DMS153 treated with DMSO at 0.1 percent for 48 hours (cell line): ENCODE data around the gene FASN.
A peak's percentile ranks its signal among the peaks of the same experiment; 100 is the strongest.

Source experiments
- DNase-seq: peaks from one replicate; lab custom pipeline; 2025; ENCODE audit not compliant: unreplicated experiment; lab: John Stamatoyannopoulos, UW

FASN gene

GRCh38 chr17:82078433-82078832 is 19.6 kb downstream of the FASN start:
- DNase-seq = no peak

DNA sequence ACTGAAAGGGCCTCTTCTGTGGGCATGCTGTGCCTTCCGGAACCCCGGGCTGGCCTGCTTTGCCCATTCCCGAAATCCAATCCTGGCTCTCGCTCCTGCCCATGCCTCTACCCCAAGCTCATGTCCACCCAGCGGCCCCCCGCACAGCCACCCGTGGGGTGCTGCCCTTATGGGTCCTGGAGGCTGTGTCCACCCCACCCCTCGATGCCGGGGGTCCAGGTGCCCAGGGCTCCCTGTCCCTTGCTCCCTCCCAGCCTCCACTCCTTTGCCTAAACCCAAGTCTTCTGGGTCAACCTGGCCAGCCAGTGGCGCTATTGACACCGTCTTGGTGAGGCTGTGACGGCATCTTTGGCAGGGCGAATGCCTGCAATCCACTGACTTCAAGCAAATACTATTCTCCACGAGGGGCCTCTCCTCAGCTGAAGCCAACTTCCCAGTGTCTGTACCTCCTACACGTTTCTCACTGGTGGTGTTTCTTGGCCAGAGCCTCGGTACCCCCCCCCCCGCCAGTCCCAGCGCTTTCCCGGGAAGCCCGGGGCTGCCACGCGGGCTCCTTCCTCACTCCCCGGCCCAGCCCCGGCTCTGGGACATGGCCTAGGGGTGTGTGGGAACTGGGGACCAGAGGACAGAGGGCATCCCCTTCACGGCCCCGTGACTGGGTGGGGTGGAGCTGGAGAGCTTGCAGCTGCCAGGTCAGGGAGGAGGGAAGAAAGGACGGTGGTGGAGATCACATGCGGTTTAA is 20.2 kb downstream of the FASN start:
- no peak for DNase-seq

GRCh38 chr17:82076785-82077591 is 21.0 kb downstream of the FASN start:
- DNase-seq = no peak

- no peak for DNase-seq
Observed at GRCh38 chr17:82076018-82076784, 21.8 kb downstream of the FASN start.

GRCh38 chr17:82073446-82073845 is 24.6 kb downstream of the FASN start:
- no peak for DNase-seq

DNA sequence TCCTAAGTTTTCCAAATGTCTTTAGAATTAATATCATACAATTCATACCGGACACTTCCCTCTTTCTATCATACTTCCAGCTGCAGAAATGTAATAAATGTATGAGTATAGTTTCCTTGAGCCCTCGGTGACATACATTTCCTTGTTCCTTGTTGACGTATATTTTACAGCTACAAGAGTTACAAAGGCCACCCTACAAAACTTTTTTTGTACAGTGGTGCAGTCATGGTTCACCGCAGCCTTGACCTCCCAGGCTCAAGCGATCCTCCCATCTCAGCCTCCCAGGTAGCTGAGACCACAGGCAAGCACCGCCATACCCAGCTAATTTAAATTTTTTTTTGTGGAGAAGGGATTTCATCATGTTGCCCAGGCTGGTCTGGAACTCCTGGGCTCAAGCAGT is 25.2 kb downstream of the FASN start:
- DNase-seq = no peak

DNA sequence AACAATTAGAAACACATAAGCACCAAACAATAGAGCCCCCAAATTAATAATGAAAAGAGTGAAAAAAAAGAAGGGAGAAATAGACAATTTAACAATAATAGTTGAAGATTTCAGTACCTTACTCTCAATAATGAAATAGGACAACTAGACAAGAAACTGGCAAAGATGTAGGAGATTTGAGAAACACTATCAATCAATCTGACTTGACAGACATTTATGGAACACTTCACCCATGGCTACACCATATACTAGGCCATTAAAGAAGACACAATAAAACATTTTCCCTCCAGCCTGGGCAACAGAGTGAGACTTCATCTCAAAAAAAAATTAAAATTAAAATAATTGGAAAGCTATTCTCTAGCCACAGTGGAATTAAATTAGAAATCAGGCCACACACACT is 27.4 kb downstream of the FASN start:
- no peak for DNase-seq

- DNase-seq = no peak
Observed at GRCh38 chr17:82065638-82066303, 32.3 kb downstream of the FASN start, which contains the start of gene DUS1L. Gene DUS1L, minus strand, starts transcription at chr17:82065804. Its CDS starts 745 bp downstream, at chr17:82065059.

DNA sequence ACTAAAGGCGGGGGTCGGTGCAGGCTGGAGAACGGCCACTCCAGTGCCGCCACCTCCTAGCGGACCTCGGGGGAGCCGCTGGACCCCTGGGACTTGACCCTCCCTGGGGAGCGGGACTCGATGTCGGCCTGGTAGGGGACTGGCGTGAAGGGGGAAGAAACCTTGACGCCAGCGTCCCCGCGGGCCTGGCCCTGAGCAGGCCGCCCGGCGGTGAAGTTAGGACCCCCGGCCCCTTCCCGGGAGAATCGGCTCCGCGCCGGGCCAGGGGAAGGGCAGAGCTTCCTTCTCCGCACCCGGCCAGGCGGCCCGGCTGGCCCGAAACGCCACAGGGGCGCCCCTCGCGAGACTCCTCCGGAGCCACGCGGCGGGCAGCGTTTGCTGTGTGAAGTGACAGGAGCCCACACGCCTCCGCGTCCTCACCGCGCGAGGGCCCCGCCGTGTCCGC is 32.8 kb downstream of the FASN start:
- no peak for DNase-seq

GRCh38 chr17:82064433-82065192 is 33.4 kb downstream of the FASN start:
- peak; percentile 6 for DNase-seq

- no peak for DNase-seq
Observed at GRCh38 chr17:82063424-82064415, 34.3 kb downstream of the FASN start.

GRCh38 chr17:82062984-82063368 is 35.1 kb downstream of the FASN start:
- no peak for DNase-seq

- no peak for DNase-seq
Observed at GRCh38 chr17:82062076-82062983, 35.7 kb downstream of the FASN start.

GRCh38 chr17:82061047-82061925 is 36.8 kb downstream of the FASN start:
- DNase-seq = no peak

DNA sequence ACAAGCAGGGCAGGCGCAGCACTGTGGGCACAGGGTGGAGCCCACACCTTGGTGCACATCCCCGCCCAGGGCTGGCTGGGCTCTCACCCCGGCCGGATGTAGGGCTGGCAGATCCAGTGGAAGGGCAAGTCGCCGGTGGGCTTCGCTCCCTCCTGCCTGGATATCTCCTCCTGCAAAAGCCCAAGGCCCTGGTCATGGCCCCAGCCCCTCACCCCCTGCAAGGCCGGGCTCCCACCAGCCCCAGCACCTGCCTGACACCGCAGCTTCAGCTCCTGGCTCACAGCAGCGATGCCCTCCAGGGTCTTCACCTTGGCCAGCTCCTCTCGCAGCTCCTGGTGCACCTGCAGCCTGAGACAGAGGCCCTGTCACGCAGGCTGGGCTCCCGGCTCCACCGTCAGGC is 37.4 kb downstream of the FASN start:
- DNase-seq = no peak

- no peak for DNase-seq
Observed at GRCh38 chr17:82060001-82060380, 38.0 kb downstream of the FASN start.
